ENCODE measurements around the gene CLSTN1. TPM values are rescaled to one million over a fixed set of nuclear protein-coding genes. Genes with fewer than 3 reads are reported as not detected.
A peak's percentile ranks its signal among the peaks of the same experiment; 100 is the strongest.

The CLSTN1 gene
- total and polyA plus RNA-seq, 2 of the 8 experiments (the other 6 are each of a cell fraction or from before 2014, with no cell fraction given): 34.2 to 97.4 TPM

DNA sequence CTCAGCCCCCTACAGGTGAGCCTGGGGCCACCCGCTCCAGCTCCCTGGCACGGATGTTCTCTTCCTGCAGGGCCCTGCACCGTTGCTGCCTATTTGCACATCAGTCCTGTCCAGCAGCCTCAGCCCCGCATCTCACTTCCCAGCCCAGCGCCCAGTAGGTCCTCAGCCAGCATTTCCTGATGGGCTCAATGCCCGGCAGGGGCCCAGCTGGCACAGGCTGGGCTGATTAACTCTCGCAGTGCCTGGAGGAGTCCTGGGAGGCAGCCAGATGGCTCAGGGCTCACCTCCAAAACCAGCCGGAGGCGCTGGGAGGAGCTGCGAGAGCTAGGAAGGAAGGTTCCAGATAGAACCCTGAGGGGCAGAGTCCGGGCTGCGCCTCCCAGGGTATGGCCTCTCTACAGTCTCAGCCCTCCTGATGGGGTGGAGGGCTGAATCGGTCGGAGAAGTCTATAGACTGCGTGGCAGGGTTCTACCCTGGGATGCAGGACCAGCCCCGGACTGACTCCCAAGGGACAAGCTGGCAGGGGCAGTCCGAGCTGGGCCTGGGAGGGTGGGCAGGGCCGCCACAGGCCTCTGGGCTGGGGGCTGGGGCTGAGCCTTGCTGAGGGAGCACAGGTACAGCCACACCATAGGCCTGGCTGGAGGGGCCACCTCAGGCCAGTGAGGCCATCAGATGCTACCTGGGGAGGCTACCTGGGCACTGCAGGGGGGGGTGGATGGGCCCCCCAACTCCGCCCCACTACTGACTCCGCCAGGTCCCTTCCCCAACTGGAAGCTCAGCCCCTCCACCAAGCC, 19.2 kb upstream of the CLSTN1 start:
- no peak overlapping the region for H4K5ac ChIP-seq (ENCODE audit: insufficient read length, low read depth, low read length)
- H3K4ac ChIP-seq (replicated peaks; ENCODE audit: insufficient read length, low read depth, low read length): no peak overlapping the region
- H3K23me2 ChIP-seq (ENCODE audit: low read depth, low read length): no peaks in the 10 kb centered on the region; the same call in 1 of the 2 replicates
- no peak overlapping the region for H3K14ac ChIP-seq (ENCODE audit: insufficient read length)
- H2BK5ac ChIP-seq (ENCODE audit: low read depth, low read length): no peak overlapping the region; the same call in 1 of the 2 replicates
- no peak for FAIRE-seq
- H3K79me2 ChIP-seq (ENCODE audit: control insufficient read depth in 1 of 2, insufficient read depth in 2 of 2, low read length in 2 of 2): no peaks in the 10 kb centered on the region
- H3K27ac ChIP-seq (ENCODE audit: low read depth, low read length): no peak overlapping the region
- H2BK12ac ChIP-seq (ENCODE audit: low read depth, low read length): no peak overlapping the region
- H4K20me1 ChIP-seq (replicated peaks in 1 of 2; ENCODE audit: control insufficient read depth in 1 of 2, insufficient read depth in 2 of 2, low read length in 2 of 2): no peaks in the 10 kb centered on the region
- H3K23ac ChIP-seq (ENCODE audit: insufficient read length): no peak overlapping the region
- H3K4me3 ChIP-seq (ENCODE audit: extremely low read depth in 1 of 4, insufficient read depth in 2 of 4, low read depth in 3 of 4, low read length in 4 of 4): no peak overlapping the region
- WGBS, 2 experiments (ENCODE audit: extremely low coverage in 1 of 2, insufficient coverage in 1 of 2, insufficient read length in 1 of 2, insufficient replicate concordance in 2 of 2, low coverage in 1 of 2, low lambda C conversion rate in 2 of 2, missing lambda C conversion rate in 1 of 2): 79% methylated on average over 20 of the region's 20 CpGs; no CpG with 5 or more reads in 1 of the 2 experiments
- POLR2A ChIA-PET (ENCODE audit: partially characterized antibody): no interaction called here
- H3K9me3 ChIP-seq (ENCODE audit: insufficient read depth in 2 of 2, low read depth in 1 of 2, low read length in 1 of 2): no peaks in the 10 kb centered on the region
- no peak overlapping the region for H4K91ac ChIP-seq (replicated peaks; ENCODE audit: insufficient read length, low read length)
- H3K79me1 ChIP-seq (ENCODE audit: low read depth, low read length): no peaks in the 10 kb centered on the region
- no peak overlapping the region for H3K9ac ChIP-seq (replicated peaks in 1 of 4; ENCODE audit: extremely low read depth in 1 of 4, low read depth in 3 of 4, low read length in 3 of 4)
- CTCF ChIA-PET (ENCODE audit: partially characterized antibody): interaction anchor here (0.6 to 5.3 kb wide), 13 partner anchors 9 to 176 kb away, joined by 3 to 29 read pairs (median 5); no protein-coding TSS in a partner anchor
- no peak overlapping the region for H2BK120ac ChIP-seq (replicated peaks; ENCODE audit: low read depth, low read length)
- TF ChIP-seq RFX5 (IDR thresholded peaks at IDR 0.05; ENCODE audit: borderline replicate concordance, low read depth, low read length): no peak
- no peak for TF ChIP-seq TAF1 (IDR thresholded peaks at IDR 0.05; ENCODE audit: low read depth, low read length)
- no peak for TF ChIP-seq YY1 (IDR thresholded peaks at IDR 0.05; ENCODE audit: low read depth, low read length)
- TF ChIP-seq FOSL1 (IDR thresholded peaks at IDR 0.05; ENCODE audit: insufficient read depth, low read depth, low read length): no peak
- TF ChIP-seq CHD2 (IDR thresholded peaks at IDR 0.05; ENCODE audit: low read length): no peak
- TF ChIP-seq, protein P1, sequence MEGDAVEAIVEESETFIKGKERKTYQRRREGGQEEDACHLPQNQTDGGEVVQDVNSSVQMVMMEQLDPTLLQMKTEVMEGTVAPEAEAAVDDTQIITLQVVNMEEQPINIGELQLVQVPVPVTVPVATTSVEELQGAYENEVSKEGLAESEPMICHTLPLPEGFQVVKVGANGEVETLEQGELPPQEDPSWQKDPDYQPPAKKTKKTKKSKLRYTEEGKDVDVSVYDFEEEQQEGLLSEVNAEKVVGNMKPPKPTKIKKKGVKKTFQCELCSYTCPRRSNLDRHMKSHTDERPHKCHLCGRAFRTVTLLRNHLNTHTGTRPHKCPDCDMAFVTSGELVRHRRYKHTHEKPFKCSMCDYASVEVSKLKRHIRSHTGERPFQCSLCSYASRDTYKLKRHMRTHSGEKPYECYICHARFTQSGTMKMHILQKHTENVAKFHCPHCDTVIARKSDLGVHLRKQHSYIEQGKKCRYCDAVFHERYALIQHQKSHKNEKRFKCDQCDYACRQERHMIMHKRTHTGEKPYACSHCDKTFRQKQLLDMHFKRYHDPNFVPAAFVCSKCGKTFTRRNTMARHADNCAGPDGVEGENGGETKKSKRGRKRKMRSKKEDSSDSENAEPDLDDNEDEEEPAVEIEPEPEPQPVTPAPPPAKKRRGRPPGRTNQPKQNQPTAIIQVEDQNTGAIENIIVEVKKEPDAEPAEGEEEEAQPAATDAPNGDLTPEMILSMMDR (IDR thresholded peaks at IDR 0.05; ENCODE audit: control extremely low read depth in 1 of 3, insufficient read depth in 1 of 3, low read depth in 1 of 3, low read length in 3 of 3): peak in 1 of 3 experiments; percentile 32; a peak in 1 of 4 replicates
- H2BK15ac ChIP-seq (ENCODE audit: low read length): 0 out of 2 replicates have a peak overlapping the region, but pooled peaks have one; percentile 46
- no peak overlapping the region for H3K56ac ChIP-seq (replicated peaks; ENCODE audit: insufficient read length, low read depth, low read length)
- H2AK5ac ChIP-seq (ENCODE audit: low read depth, low read length): no peak overlapping the region
- H3K18ac ChIP-seq (ENCODE audit: extremely low read depth, low read length): no peak overlapping the region
- H3K4me1 ChIP-seq (replicated peaks in 1 of 4; ENCODE audit: control insufficient read depth in 3 of 4, insufficient read depth in 4 of 4, low read length in 3 of 4): peaks cover 0 to 22% (median 16%) of the 10 kb centered on the region in 4 experiments; a peak in 6 of 7 replicates
- 0 out of 2 replicates have a peak overlapping the region, but pooled peaks have one; percentile 61 for H2BK20ac ChIP-seq (ENCODE audit: low read length)
- H3K36me3 ChIP-seq (ENCODE audit: control insufficient read depth in 2 of 4, insufficient read depth in 4 of 4, low read length in 3 of 4): no peaks in the 10 kb centered on the region
- no peak overlapping the region for H2AFZ ChIP-seq (ENCODE audit: low read length)
- DNase-seq (ENCODE audit: low read depth in 1 of 2, low spot score in 2 of 2): no peak
- no peak overlapping the region for H3K4me2 ChIP-seq (ENCODE audit: insufficient read depth in 1 of 2, low read depth in 2 of 2, low read length in 2 of 2)
- H4K8ac ChIP-seq (ENCODE audit: extremely low read depth, insufficient read depth, low read length): 0 out of 2 replicates have a peak overlapping the region, but pooled peaks have one; percentile 7
- H3K27me3 ChIP-seq (replicated peaks in 1 of 4; ENCODE audit: control insufficient read depth in 3 of 4, extremely low read depth in 1 of 4, insufficient read depth in 3 of 4, low read length in 3 of 4): no peaks in the 10 kb centered on the region

Measured in H1 (cell line).